ENCODE measurements around the gene DHRSX.
"Not testable (repeated sequence)": the region's sequence is repeated elsewhere in the genome, so short reads cannot be mapped to it uniquely, and the experiment has no call there.

DNA sequence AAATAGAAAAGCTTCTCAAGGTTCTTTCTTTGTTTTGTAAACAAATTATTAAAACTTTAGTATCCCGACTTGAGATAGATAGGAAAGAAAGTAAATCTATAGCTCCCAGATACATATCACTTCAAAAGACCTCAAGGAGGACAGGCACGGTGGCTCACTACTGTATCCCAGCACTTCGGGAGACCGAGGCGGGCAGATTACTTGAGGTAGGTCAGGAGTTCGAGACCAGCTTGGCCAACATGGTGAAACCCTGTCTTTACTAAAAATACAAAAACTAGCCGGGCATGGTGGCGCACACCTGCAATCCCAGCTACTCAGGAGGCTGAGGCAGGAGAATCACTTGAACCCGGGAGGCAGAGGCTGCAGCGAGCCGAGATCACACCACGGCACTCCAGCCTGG lies 260.0 kb downstream of the DHRSX start:
- TF ChIP-seq, protein P1, sequence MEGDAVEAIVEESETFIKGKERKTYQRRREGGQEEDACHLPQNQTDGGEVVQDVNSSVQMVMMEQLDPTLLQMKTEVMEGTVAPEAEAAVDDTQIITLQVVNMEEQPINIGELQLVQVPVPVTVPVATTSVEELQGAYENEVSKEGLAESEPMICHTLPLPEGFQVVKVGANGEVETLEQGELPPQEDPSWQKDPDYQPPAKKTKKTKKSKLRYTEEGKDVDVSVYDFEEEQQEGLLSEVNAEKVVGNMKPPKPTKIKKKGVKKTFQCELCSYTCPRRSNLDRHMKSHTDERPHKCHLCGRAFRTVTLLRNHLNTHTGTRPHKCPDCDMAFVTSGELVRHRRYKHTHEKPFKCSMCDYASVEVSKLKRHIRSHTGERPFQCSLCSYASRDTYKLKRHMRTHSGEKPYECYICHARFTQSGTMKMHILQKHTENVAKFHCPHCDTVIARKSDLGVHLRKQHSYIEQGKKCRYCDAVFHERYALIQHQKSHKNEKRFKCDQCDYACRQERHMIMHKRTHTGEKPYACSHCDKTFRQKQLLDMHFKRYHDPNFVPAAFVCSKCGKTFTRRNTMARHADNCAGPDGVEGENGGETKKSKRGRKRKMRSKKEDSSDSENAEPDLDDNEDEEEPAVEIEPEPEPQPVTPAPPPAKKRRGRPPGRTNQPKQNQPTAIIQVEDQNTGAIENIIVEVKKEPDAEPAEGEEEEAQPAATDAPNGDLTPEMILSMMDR (conservative IDR thresholded peaks at IDR 0.05 in 1 of 2, IDR thresholded peaks at IDR 0.05 in 1 of 2; ENCODE audit: low read depth in 1 of 2, low read length in 2 of 2): not testable (repeated sequence)
- TF ChIP-seq EZH2 (IDR thresholded peaks at IDR 0.05; ENCODE audit: low read length, missing control alignments): not testable (repeated sequence)
